Measurements from ENCODE around the gene OR52K1.

GRCh38 chr11:4514196-4514595, 31.8 kb downstream of the OR52K1 start:
- TF ChIP-seq CTCF (IDR thresholded peaks at IDR 0.05) = no peak
- TF ChIP-seq POLR2A (IDR thresholded peaks at IDR 0.05) = no peak
